ENCODE results near the gene BTC. TPM values are rescaled to one million over a fixed set of nuclear protein-coding genes. Genes with fewer than 3 reads are reported as not detected.

Gene BTC
- polyA plus RNA-seq, 1 of the 3 experiments (the other 2 are of a cell fraction): not detected

- TF ChIP-seq USF1 (IDR thresholded peaks at IDR 0.05; ENCODE audit: borderline replicate concordance, low read depth) (no peak), RXRA (IDR thresholded peaks at IDR 0.05; ENCODE audit: borderline replicate concordance, low read depth) (no peak), GABPA (IDR thresholded peaks at IDR 0.05; ENCODE audit: low read depth) (no peak), CTCF (IDR thresholded peaks at IDR 0.05) (no peak; the same call in 1 of the 2 replicates), FOSL2 (IDR thresholded peaks at IDR 0.05; ENCODE audit: borderline replicate concordance, low read depth) (no peak), FOXJ3 (CRISPR knock-in tag; IDR thresholded peaks at IDR 0.05) (no peak), IRF3 (IDR thresholded peaks at IDR 0.05; ENCODE audit: low read depth, low read length) (no peak), GATA2 (CRISPR knock-in tag; IDR thresholded peaks at IDR 0.05) (no peak)
Measured at GRCh38 chr4:74805601-74806000, 11.3 kb upstream of the BTC start (continued).

- Histone ChIP-seq H3K79me2 (ENCODE audit: insufficient read depth) (no peaks in the 10 kb centered on the region), H3K4me2 (no peak overlapping the region), H3K9me3 (no peaks in the 10 kb centered on the region), H4K20me1 (ENCODE audit: insufficient read depth) (no peaks in the 10 kb centered on the region), H3K27ac (ENCODE audit: low read depth in 2 of 2, low read length in 1 of 2) (no peak overlapping the region), H2AFZ (ENCODE audit: low read depth) (no peak overlapping the region), H3K9ac (no peak overlapping the region), H3K4me1 (ENCODE audit: control insufficient read depth in 1 of 2, insufficient read depth in 2 of 2, low read depth in 1 of 2, low read length in 1 of 2) (no peaks in the 10 kb centered on the region), H3K27me3 (ENCODE audit: insufficient read depth) (peaks cover 14% of the 10 kb centered on the region; the same call in 1 of the 2 replicates), H3K9me2 (no peaks in the 10 kb centered on the region), H3K4me3 (ENCODE audit: low read depth in 2 of 2, low read length in 1 of 2) (no peak overlapping the region), H3K36me3 (replicated peaks in 1 of 2; ENCODE audit: control insufficient read depth in 1 of 2, insufficient read depth in 2 of 2, low read length in 1 of 2) (no peaks in the 10 kb centered on the region), H3F3A (replicated peaks; ENCODE audit: insufficient read depth) (no peaks in the 10 kb centered on the region)
- DNase-seq: no peak
- CTCF ChIA-PET: no interaction called here
- POLR2A ChIA-PET: no interaction called here
- TF ChIP-seq RCOR1 (IDR thresholded peaks at IDR 0.05; ENCODE audit: low read length): no peak
- TF ChIP-seq EZH2phosphoT487 (IDR thresholded peaks at IDR 0.05; ENCODE audit: borderline replicate concordance, low read depth): no peak
- TF ChIP-seq RXRA (IDR thresholded peaks at IDR 0.05; ENCODE audit: borderline replicate concordance, low read depth): no peak
- no peak for TF ChIP-seq TCF12 (IDR thresholded peaks at IDR 0.05)
- TF ChIP-seq FOXM1 (IDR thresholded peaks at IDR 0.05; ENCODE audit: low read depth): no peak
- TF ChIP-seq IRF3 (IDR thresholded peaks at IDR 0.05; ENCODE audit: low read depth, low read length): no peak
- no peak for TF ChIP-seq SMC3 (IDR thresholded peaks at IDR 0.05; ENCODE audit: low read depth, low read length)
- TF ChIP-seq USF1 (IDR thresholded peaks at IDR 0.05; ENCODE audit: borderline replicate concordance, low read depth): no peak
- no peak for TF ChIP-seq JUND (IDR thresholded peaks at IDR 0.05)
- WGBS (ENCODE audit: low lambda C conversion rate): 6% methylated on average over 3 of the region's 3 CpGs
Measured at GRCh38 chr4:74800310-74800709, 6.0 kb upstream of the BTC start.

All from SK-N-SH (cell line).